Fibroblast of lung (primary cell): Measurements from ENCODE around the gene CGRRF1. TPM values are rescaled to one million over a fixed set of nuclear protein-coding genes. Genes with fewer than 3 reads are reported as not detected.

Experiments
- DNase-seq, 2 donors: peaks; one replicate each; pipeline versions ENCODE4 v3.0.0 to v3.0.0-alpha.2; 2010; ENCODE audit warnings: low read depth in 2 of 2
- H2AFZ ChIP-seq: 2 replicates; pipeline ENCODE4 v1.5.1; 2012; ENCODE audit warnings: low read length, control low read depth, inconsistent platforms
- H3K27ac ChIP-seq: 2 replicates; pipeline ENCODE4 v1.5.1; 2011; ENCODE audit warnings: low read length, control low read depth; ENCODE audit not compliant: insufficient read depth
- H3K27me3 ChIP-seq: 2 replicates; pipeline ENCODE4 v1.5.1; 2011; ENCODE audit warnings: mild to moderate bottlenecking, low read length; ENCODE audit not compliant: control insufficient read depth, insufficient read depth
- H3K36me3 ChIP-seq: 2 replicates; pipeline ENCODE4 v1.5.1; 2011; ENCODE audit warnings: low read length; ENCODE audit not compliant: control insufficient read depth, insufficient read depth
- H3K4me1 ChIP-seq: 2 replicates; pipeline ENCODE4 v1.5.1; 2011; ENCODE audit warnings: low read length; ENCODE audit not compliant: control insufficient read depth, insufficient read depth; ENCODE audit errors: extremely low read depth
- H3K4me2 ChIP-seq: 2 replicates; pipeline ENCODE4 v1.5.1; 2011; ENCODE audit warnings: low read length, control low read depth; ENCODE audit not compliant: insufficient read depth; ENCODE audit errors: extremely low read depth
- H3K4me3 ChIP-seq, 4 experiments: fragments of 200-600 bp in 1 of 4; sonication (generic) in 1 of 4; replicated peaks in 1 of 4; 2 replicates each; pipeline ENCODE4 v1.5.1; 2011 to 2016; ENCODE audit warnings: low read length in 4 of 4, low read depth in 3 of 4, mild to moderate bottlenecking in 3 of 4, control low read depth in 2 of 4, inconsistent platforms in 1 of 4, mixed read lengths in 1 of 4; ENCODE audit not compliant: insufficient read depth in 1 of 4; ENCODE audit errors: control extremely low read depth in 1 of 4
- H3K79me2 ChIP-seq: 2 replicates; pipeline ENCODE4 v1.5.1; 2012; ENCODE audit warnings: mild to moderate bottlenecking, low read length, inconsistent platforms; ENCODE audit not compliant: control insufficient read depth, insufficient read depth
- H3K9ac ChIP-seq: 2 replicates; pipeline ENCODE4 v1.5.1; 2011; ENCODE audit warnings: mild to moderate bottlenecking, low read length, control low read depth; ENCODE audit not compliant: insufficient read depth
- H3K9me3 ChIP-seq: 2 replicates; pipeline ENCODE4 v1.5.1; 2012; ENCODE audit warnings: low read depth, low read length; ENCODE audit not compliant: control insufficient read depth, insufficient read depth
- H4K20me1 ChIP-seq: 2 replicates; pipeline ENCODE4 v1.5.1; 2011; ENCODE audit warnings: low read length; ENCODE audit not compliant: control insufficient read depth, insufficient read depth; ENCODE audit errors: extremely low read depth
- CTCF ChIP-seq, 2 donors: IDR thresholded peaks in 1 of 2; conservative IDR thresholded peaks in 1 of 2; 1 replicate in 1 of 2; 2 replicates in 1 of 2; pipeline ENCODE4 v1.5.1; 2011 to 2012; ENCODE audit warnings: low read length in 2 of 2, control low read depth in 1 of 2, inconsistent platforms in 1 of 2, low read depth in 1 of 2, mild to moderate bottlenecking in 1 of 2
- EZH2 ChIP-seq: IDR thresholded peaks from 2 replicates; pipeline ENCODE4 v1.5.1; 2012; ENCODE audit warnings: low read length, control low read depth, mild to moderate bottlenecking; ENCODE audit errors: missing control alignments
- polyA plus RNA-seq, 2 donors: library from polyadenylated mRNA; depleted of rRNA in 1 of 2; stranded (reverse) in 1 of 2; unstranded in 1 of 2; fragments of >200 nt; gene quantifications; 2 replicates each; pipeline ENCODE4 v1.2.1, GENCODE V29; 2011 to 2012; ENCODE audit warnings: missing spikeins in 1 of 2
- total RNA-seq: library from RNA; depleted of rRNA; stranded (reverse); fragments of >200 nt; gene quantifications from 2 replicates; pipeline ENCODE4 v1.2.1, GENCODE V29; 2014

Gene CGRRF1
- total and polyA plus RNA-seq, 2 donors (not counting 1 experiment from before 2014, with no cell fraction given): 15.8 to 23.0 TPM

GRCh38 chr14:54498095-54498531 is 11.6 kb upstream of the CGRRF1 start:
- Histone ChIP-seq H3K27ac (no peak overlapping the region), H4K20me1 (no peaks in the 10 kb centered on the region), H3K36me3 (no peaks in the 10 kb centered on the region), H3K4me3 (no peak overlapping the region), H3K79me2 (no peaks in the 10 kb centered on the region), H3K4me1 (no peaks in the 10 kb centered on the region), H3K9ac (no peak overlapping the region), H2AFZ (no peak overlapping the region), H3K9me3 (no peaks in the 10 kb centered on the region), H3K4me2 (no peak overlapping the region), H3K27me3 (no peaks in the 10 kb centered on the region)
- DNase-seq: no peak
- TF ChIP-seq EZH2 (no peak), CTCF (conservative IDR thresholded peaks at IDR 0.05 in 1 of 2, IDR thresholded peaks at IDR 0.05 in 1 of 2; ENCODE audit: low read depth in 1 of 2, low read length in 2 of 2) (no peak)

GRCh38 chr14:54498579-54498978 is 11.1 kb upstream of the CGRRF1 start:
- H3K9ac ChIP-seq: no peak overlapping the region
- no peak overlapping the region for H3K27ac ChIP-seq
- no peaks in the 10 kb centered on the region for H3K4me1 ChIP-seq
- no peaks in the 10 kb centered on the region for H3K9me3 ChIP-seq
- TF ChIP-seq EZH2 (no peak), CTCF (conservative IDR thresholded peaks at IDR 0.05 in 1 of 2, IDR thresholded peaks at IDR 0.05 in 1 of 2; ENCODE audit: low read depth in 1 of 2, low read length in 2 of 2) (no peak)
- no peak overlapping the region for H2AFZ ChIP-seq
- H3K36me3 ChIP-seq: no peaks in the 10 kb centered on the region
- H3K27me3 ChIP-seq: no peaks in the 10 kb centered on the region
- H4K20me1 ChIP-seq: no peaks in the 10 kb centered on the region
- no peak for DNase-seq
- no peaks in the 10 kb centered on the region for H3K79me2 ChIP-seq
- H3K4me2 ChIP-seq: no peak overlapping the region
- H3K4me3 ChIP-seq: no peak overlapping the region

GRCh38 chr14:54500744-54501143 is 9.0 kb upstream of the CGRRF1 start:
- Histone ChIP-seq H3K36me3 (no peaks in the 10 kb centered on the region), H3K9ac (no peak overlapping the region), H3K4me3 (no peak overlapping the region), H2AFZ (no peak overlapping the region), H3K4me2 (no peak overlapping the region), H3K27me3 (no peaks in the 10 kb centered on the region), H3K4me1 (no peaks in the 10 kb centered on the region), H4K20me1 (no peaks in the 10 kb centered on the region), H3K27ac (no peak overlapping the region), H3K9me3 (no peaks in the 10 kb centered on the region), H3K79me2 (no peaks in the 10 kb centered on the region)
- TF ChIP-seq CTCF (conservative IDR thresholded peaks at IDR 0.05 in 1 of 2, IDR thresholded peaks at IDR 0.05 in 1 of 2; ENCODE audit: low read depth in 1 of 2, low read length in 2 of 2): no peak
- no peak for TF ChIP-seq EZH2
- no peak for DNase-seq
